K562 (cell line): ENCODE data around the gene CFAP141. TPM values are rescaled to one million over a fixed set of nuclear protein-coding genes. Genes with fewer than 3 reads are reported as not detected.

ENCODE experiments used
- ATAC-seq: fragments of 200-7000 bp; cut with Tn5 transposase; 3 replicates; pipeline ENCODE4 v1.9.1; 2020; ENCODE audit warnings: moderate library complexity
- BruUV-seq: library from RNA; stranded (reverse); fragments of 400-500 nt; replicated peaks from 2 replicates; lab custom pipeline; 2021; lab: Mats Ljungman, UMichigan
- CTCF ChIA-PET: fragments of 300-600 bp; formaldehyde crosslinking; extraction: SDS; loops from one replicate; lab custom pipeline; 2021; ENCODE audit warnings: low intra/inter-chr PET ratio; lab: Yijun Ruan, JAX
- POLR2A ChIA-PET: fragments of 300-600, 350-650 bp; sonication (Branson Sonifier 250); formaldehyde crosslinking; extraction: SDS; loops from one replicate; lab custom pipeline; 2021; ENCODE audit warnings: antibody characterized with exemption, inconsistent platforms; lab: Yijun Ruan, JAX
- DNase-seq, 4 experiments: peaks; one replicate each; pipeline versions ENCODE4 v3.0.0 to v3.0.0-alpha.2; 2011 to 2018; ENCODE audit warnings: low spot score in 3 of 4, mixed read lengths in 3 of 4; ENCODE audit errors: extremely low read depth in 1 of 4
- FAIRE-seq: peaks from 2 replicates; lab custom pipeline; 2011; peaks lifted over from hg19 to GRCh38; lab: Jason Lieb, UNC
- H2AFZ ChIP-seq: 2 replicates; pipeline ENCODE4 v1.6.0; 2011; ENCODE audit warnings: low read depth, low read length, control low read depth, inconsistent platforms
- H3K27ac ChIP-seq: fragments of 200-600 bp; 3 replicates; pipeline ENCODE4 v1.8.0; 2011; ENCODE audit warnings: low read depth, mild to moderate bottlenecking, control low read depth, inconsistent platforms, low read length, moderate library complexity, mixed read lengths; ENCODE audit errors: extremely low read depth
- H3K27me3 ChIP-seq, 2 experiments: fragments of 300-600 bp in 1 of 2; 2 replicates in 1 of 2; 3 replicates in 1 of 2; pipeline versions ENCODE4 v1.6.0 to v1.8.0; 2011; ENCODE audit warnings: inconsistent platforms in 2 of 2, low read length in 2 of 2, mild to moderate bottlenecking in 1 of 2, mixed read lengths in 1 of 2, moderate library complexity in 1 of 2; ENCODE audit not compliant: control insufficient read depth in 2 of 2, insufficient read depth in 2 of 2
- H3K36me3 ChIP-seq: fragments of 300-600 bp; 3 replicates; pipeline ENCODE4 v1.8.0; 2011; ENCODE audit warnings: mild to moderate bottlenecking, low read length, inconsistent platforms; ENCODE audit not compliant: control insufficient read depth, insufficient read depth
- H3K4me1 ChIP-seq, 2 experiments: fragments of 200-600 bp in 1 of 2; replicated peaks in 1 of 2; 2 replicates in 1 of 2; 3 replicates in 1 of 2; pipeline versions ENCODE4 v1.5.1 to v1.8.0; 2011; ENCODE audit warnings: inconsistent platforms in 2 of 2, low read length in 2 of 2, mild to moderate bottlenecking in 1 of 2, mixed read lengths in 1 of 2, moderate library complexity in 1 of 2; ENCODE audit not compliant: control insufficient read depth in 2 of 2, insufficient read depth in 2 of 2
- H3K4me2 ChIP-seq: 2 replicates; pipeline ENCODE4 v1.6.1; 2011; ENCODE audit warnings: low read length, control low read depth, inconsistent platforms, mixed read lengths; ENCODE audit not compliant: insufficient read depth
- H3K4me3 ChIP-seq: fragments of 200-600 bp; sonication (generic), shearing (Covaris generic); 2 replicates; pipeline ENCODE4 v1.5.1; 2016; ENCODE audit warnings: control low read depth, inconsistent platforms
- H3K79me2 ChIP-seq: fragments of 200-600 bp; 3 replicates; pipeline ENCODE4 v1.8.0; 2011; ENCODE audit warnings: low read length, inconsistent platforms; ENCODE audit not compliant: control insufficient read depth, insufficient read depth
- H3K9ac ChIP-seq, 2 experiments: 2 replicates each; pipeline versions ENCODE4 v1.6.0 to v1.6.1; 2011; ENCODE audit warnings: low read depth in 2 of 2, low read length in 2 of 2, control low read depth in 1 of 2, inconsistent platforms in 1 of 2, mild to moderate bottlenecking in 1 of 2, mixed read lengths in 1 of 2; ENCODE audit not compliant: insufficient read depth in 1 of 2
- H3K9me1 ChIP-seq: one replicate; pipeline ENCODE4 v1.6.0; 2011; ENCODE audit warnings: inconsistent platforms, mild to moderate bottlenecking, low read length, moderate library complexity; ENCODE audit not compliant: control insufficient read depth, insufficient read depth
- H3K9me3 ChIP-seq: replicated peaks from 2 replicates; pipeline ENCODE4 v1.5.1; 2011; ENCODE audit warnings: low read depth, low read length, inconsistent platforms; ENCODE audit not compliant: control insufficient read depth, insufficient read depth
- H4K20me1 ChIP-seq: replicated peaks from 2 replicates; pipeline ENCODE4 v1.6.1; 2011; ENCODE audit warnings: low read length, inconsistent platforms, mixed read lengths; ENCODE audit not compliant: control insufficient read depth, insufficient read depth
- E2F3 ChIP-seq: fragments of 250-450 bp; sonication (Bioruptor Pico); IDR thresholded peaks from 2 replicates; pipeline ENCODE4 v1.4.0; 2020; ENCODE audit warnings: mild to moderate bottlenecking
- FIP1L1 ChIP-seq: fragments of 200-400 bp; formaldehyde crosslinking; IDR thresholded peaks from 2 replicates; pipeline ENCODE4 v1.6.1; 2018; ENCODE audit warnings: mild to moderate bottlenecking, low read depth, low read length; ENCODE audit not compliant: poor library complexity, severe bottlenecking
- GATAD2A ChIP-seq: fragments of 450-650 bp; IDR thresholded peaks from 2 replicates; pipeline ENCODE4 v1.6.1; 2017
- HDAC6 ChIP-seq: IDR thresholded peaks from 2 replicates; pipeline ENCODE4 v1.6.1; 2012; ENCODE audit warnings: low read depth, mild to moderate bottlenecking, control low read depth, inconsistent platforms, low read length, moderate library complexity
- HES1 ChIP-seq: fragments of 450-650 bp; IDR thresholded peaks from 2 replicates; pipeline ENCODE4 v1.6.1; 2016; ENCODE audit warnings: low read depth, mild to moderate bottlenecking, moderate library complexity
- HIVEP1 ChIP-seq: fragments of 250-450 bp; sonication (Bioruptor Pico); IDR thresholded peaks from 2 replicates; pipeline ENCODE4 v1.4.0; 2020; ENCODE audit warnings: mild to moderate bottlenecking
- HMGN3 ChIP-seq: IDR thresholded peaks from 2 replicates; pipeline ENCODE4 v1.6.1; 2011; ENCODE audit warnings: borderline replicate concordance, low read depth, mild to moderate bottlenecking, mixed read lengths, low read length; ENCODE audit not compliant: insufficient read length; ENCODE audit errors: extremely low read depth
- HNRNPL ChIP-seq: fragments of 200-400 bp; formaldehyde crosslinking; IDR thresholded peaks from 2 replicates; pipeline ENCODE4 v1.6.1; 2017; ENCODE audit warnings: low read depth, mild to moderate bottlenecking, low read length
- MTF1 ChIP-seq: fragments of 250-450 bp; sonication (Bioruptor Pico); IDR thresholded peaks from 2 replicates; pipeline ENCODE4 v1.9.0; 2021; ENCODE audit warnings: moderate library complexity, mild to moderate bottlenecking, inconsistent platforms, borderline replicate concordance
- POLR2B ChIP-seq: fragments of 450-650 bp; IDR thresholded peaks from 2 replicates; pipeline ENCODE4 v1.6.1; 2018; ENCODE audit warnings: low read depth; ENCODE audit not compliant: partially characterized antibody
- POLR2G ChIP-seq: fragments of 200-400 bp; formaldehyde crosslinking; IDR thresholded peaks from 2 replicates; pipeline ENCODE4 v1.6.1; 2017; ENCODE audit warnings: low read depth, mild to moderate bottlenecking, antibody characterized with exemption, low read length, moderate library complexity
- SIN3B ChIP-seq: fragments of 450-650 bp; IDR thresholded peaks from 2 replicates; pipeline ENCODE4 v1.6.1; 2017; ENCODE audit warnings: low read depth, mild to moderate bottlenecking, moderate library complexity
- TAF7 ChIP-seq: fragments of 450-650 bp; IDR thresholded peaks from 2 replicates; pipeline ENCODE4 v1.6.1; 2016; ENCODE audit warnings: missing genetic modification characterization, missing compliant biosample characterization
- ZBTB5 ChIP-seq: fragments of 450-650 bp; IDR thresholded peaks from 2 replicates; pipeline ENCODE4 v1.6.1; 2017; ENCODE audit warnings: antibody characterized with exemption
- ZNF133 ChIP-seq: fragments of 250-450 bp; sonication (Bioruptor Pico); IDR thresholded peaks from 2 replicates; pipeline ENCODE4 v1.4.0; 2020; ENCODE audit warnings: mild to moderate bottlenecking
- ZNF277 ChIP-seq: fragments of 250-450 bp; sonication (Bioruptor Pico); IDR thresholded peaks from 2 replicates; pipeline ENCODE4 v1.8.0; 2022; ENCODE audit warnings: inconsistent platforms, mild to moderate bottlenecking, moderate library complexity, borderline replicate concordance
- ZNF444 ChIP-seq: fragments of 250-450 bp; sonication (Bioruptor Pico); IDR thresholded peaks from 2 replicates; pipeline ENCODE4 v1.4.0; 2020; ENCODE audit warnings: mild to moderate bottlenecking, moderate library complexity
- WGBS: fragments of 100-300 bp; shearing (Covaris generic); methylation state at CpG from one replicate; pipeline ENCODE4 v1.1.6; 2016; ENCODE audit warnings: low coverage, mixed read lengths; ENCODE audit not compliant: insufficient coverage; ENCODE audit errors: missing lambda C conversion rate; 5-methylcytosine and 5-hydroxymethylcytosine counted together
- in situ Hi-C: fragments of 300-500 bp; cut with MboI; formaldehyde crosslinking; loops from 4 replicates; pipeline ENCODE4 v1.15.0; 2018; ENCODE audit warnings: inconsistent platforms, mixed read lengths
- intact Hi-C: fragments of 100-400 bp; cut with micrococcal nuclease; formaldehyde crosslinking; loops from 2 replicates; pipeline ENCODE4 v1.14.2; 2022
- polyA plus RNA-seq, 8 experiments: library from polyadenylated mRNA; depleted of rRNA in 4 of 8; stranded (reverse) in 5 of 8; unstranded in 3 of 8; fragments of >200 nt; fragmentation: Nextera tagmentation in 2 of 8; fragmentation: Illumina TruSeq in 1 of 8; extraction: Ambion mirVana in 2 of 8; extraction: Trizol in 1 of 8; gene quantifications; 2 replicates each; pipeline versions ENCODE4 v1.2.1 to v1.2.3, GENCODE V29; 2011 to 2014; ENCODE audit warnings: inconsistent platforms in 1 of 8, missing spikeins in 1 of 8
- total RNA-seq, 7 experiments: library from RNA; depleted of rRNA in 6 of 7; stranded (reverse); fragments of >200 nt in 6 of 7; fragmentation: Illumina TruSeq in 2 of 7; extraction: Trizol in 2 of 7; gene quantifications; 2 replicates each; pipeline versions ENCODE4 v1.2.1 to v1.2.3, GENCODE V29; 2011 to 2021; ENCODE audit warnings: low replicate concordance in 1 of 7

Gene CFAP141
- total and polyA plus RNA-seq, 9 of the 15 experiments (the other 6 are each of a cell fraction or from before 2014, with no cell fraction given), result not detected

- intact Hi-C loops (no loop called here), in situ Hi-C loops (no loop called here)
- H3K9ac ChIP-seq, result no peak overlapping the region
- BruUV-seq, result no TSS peak
- FAIRE-seq (no peak), ATAC-seq (no peak), DNase-seq (no peak)
- H3K9me3 ChIP-seq, result no peaks in the 10 kb centered on the region
- no peak overlapping the region for H2AFZ ChIP-seq
- TF ChIP-seq MTF1 (CRISPR knock-in tag), result no peak
- no peak for TF ChIP-seq ZBTB5
- TF ChIP-seq HES1, result no peak
- TF ChIP-seq HMGN3, result no peak
- no peak for TF ChIP-seq TAF7 (tag)
- no peak for TF ChIP-seq POLR2G
- TF ChIP-seq ZNF277 (CRISPR knock-in tag), result no peak
- TF ChIP-seq HDAC6, result no peak
- no peak for TF ChIP-seq SIN3B
- TF ChIP-seq ZNF133 (CRISPR knock-in tag), result no peak
- TF ChIP-seq ZNF444, result no peak
- TF ChIP-seq GATAD2A, result no peak
- no peak for TF ChIP-seq HNRNPL
- no peak for TF ChIP-seq HIVEP1 (CRISPR knock-in tag)
- TF ChIP-seq E2F3 (CRISPR knock-in tag), result no peak
- TF ChIP-seq FIP1L1, result no peak
- TF ChIP-seq POLR2B, result no peak
- H3K36me3 ChIP-seq, result peaks cover 92% of the 10 kb centered on the region
- no peak overlapping the region for H3K4me2 ChIP-seq
- WGBS, result 81% methylated on average over 5 of the region's 5 CpGs
- H3K27ac ChIP-seq, result no peak overlapping the region
- H3K9me1 ChIP-seq, result no peaks in the 10 kb centered on the region
- ChIA-PET CTCF (no interaction called here), POLR2A (interaction anchor here (1.1 to 1.4 kb wide), 3 partner anchors 13 to 182 kb away, joined by 3 to 4 read pairs (median 3); partner anchors contain the start of gene RPS27)
- no peaks in the 10 kb centered on the region for H3K27me3 ChIP-seq
- no peaks in the 10 kb centered on the region; a peak in 2 of 5 replicates for H3K4me1 ChIP-seq
- H3K79me2 ChIP-seq, result peaks cover 39% of the 10 kb centered on the region
- H4K20me1 ChIP-seq, result 0 out of 2 replicates have a peak, but pooled peaks cover 3% of the 10 kb centered on the region
- H3K4me3 ChIP-seq, result no peak overlapping the region
Observed at GRCh38 chr1:154171880-154172279, 34.3 kb downstream of the CFAP141 start.
